Activated CD4-positive, alpha-beta T cell treated with anti-CD3 and anti-CD28 coated beads, Interleukin-2, amount 50 U/mL, for 48 hours (primary cell): Measurements from ENCODE around the gene PALM.
"Not testable (repeated sequence)": the region's sequence is repeated elsewhere in the genome, so short reads cannot be mapped to it uniquely, and the experiment has no call there.

Experiments used
- DNase-seq, 2 experiments: peaks; one replicate each; pipeline ENCODE4 v3.0.0-alpha.2; 2020

PALM gene

DNA sequence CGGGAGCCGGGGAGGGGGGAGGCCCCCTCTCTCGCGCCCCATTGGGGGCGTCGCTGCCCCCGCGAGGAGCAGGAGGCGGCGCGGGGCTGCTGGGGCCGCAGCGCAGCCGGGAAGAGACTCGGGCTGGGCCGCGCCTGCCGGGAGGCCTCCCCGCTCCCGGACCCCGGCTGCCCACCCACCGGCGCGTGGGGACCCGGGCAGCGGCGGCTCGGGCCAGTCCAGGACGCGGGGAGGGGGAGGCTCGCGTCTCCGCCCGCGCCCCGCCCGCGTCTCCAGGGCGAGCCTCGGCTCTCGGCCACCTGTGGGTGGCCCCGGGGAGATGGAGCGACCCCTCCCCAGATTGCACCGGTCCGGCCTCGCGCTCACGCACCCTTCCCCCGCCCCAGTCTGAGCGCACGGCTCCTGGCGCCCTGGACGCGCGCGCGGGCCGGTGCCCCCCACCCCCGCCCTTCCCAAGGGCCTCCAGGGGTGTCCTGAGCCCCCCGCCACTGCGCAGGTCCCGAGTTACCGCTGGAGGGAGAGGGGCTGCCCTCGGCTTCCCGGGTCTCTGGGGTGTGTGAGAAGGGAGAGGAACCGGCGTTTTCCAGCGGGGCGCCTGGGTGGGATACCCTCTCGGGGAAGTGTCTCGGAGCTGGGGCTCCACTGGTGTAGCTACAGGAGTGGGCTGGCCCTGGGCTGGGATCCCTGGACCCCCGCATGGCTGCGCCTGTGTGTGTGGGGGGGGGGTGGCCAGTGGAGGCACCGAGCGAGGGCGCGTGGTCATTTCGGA is 645 bp downstream of the PALM start:
- DNase-seq = no peak

DNA sequence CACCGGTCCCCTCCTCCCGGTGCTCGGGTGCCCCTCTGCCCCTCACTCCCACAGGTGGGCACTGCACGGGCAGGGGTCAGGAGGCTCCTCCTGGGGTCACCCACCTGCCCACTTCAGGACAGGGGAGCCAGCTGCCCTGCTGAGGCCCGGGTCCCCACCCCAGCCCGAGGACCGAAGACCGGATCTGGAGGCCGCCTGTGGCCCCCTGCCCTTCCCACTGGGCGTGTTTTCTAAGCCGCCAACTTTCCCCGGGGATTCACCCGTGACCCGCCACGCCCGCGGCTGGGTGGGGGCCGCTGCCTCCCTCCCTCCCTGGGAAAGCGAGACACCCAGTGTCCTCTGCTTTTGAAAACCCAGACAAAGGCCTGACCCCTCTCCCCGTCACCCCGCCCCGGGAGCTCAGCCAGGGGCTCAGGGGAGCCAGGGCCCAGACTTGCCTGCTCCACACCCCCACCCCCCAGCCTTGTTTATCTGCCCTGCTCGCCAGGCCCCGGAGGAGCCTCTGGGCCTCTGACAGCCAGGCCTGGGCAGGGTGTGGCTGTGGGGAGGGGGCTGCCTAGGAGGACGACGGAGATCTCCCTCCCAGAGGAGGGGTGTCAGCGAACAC is 1.3 kb downstream of the PALM start:
- no peak for DNase-seq

DNA sequence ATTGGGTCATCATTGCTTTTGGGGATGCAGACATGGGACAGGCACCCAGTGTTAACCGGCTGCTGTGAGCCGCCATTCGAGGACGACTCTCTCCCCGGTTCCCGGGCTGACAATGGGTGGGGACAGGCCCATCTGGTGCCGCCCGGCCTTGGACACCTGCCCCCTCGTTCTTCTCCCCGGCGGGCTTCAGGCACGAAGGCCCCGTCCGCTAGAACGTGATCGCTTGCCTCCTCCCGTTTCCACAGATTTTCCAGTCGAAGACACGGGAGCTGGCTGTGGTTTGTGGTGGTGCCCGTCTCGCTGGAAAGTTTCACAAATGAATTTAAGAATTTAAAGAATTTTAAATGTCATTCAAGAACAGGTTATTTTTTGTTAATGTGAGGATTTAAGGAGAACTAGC is 2.0 kb downstream of the PALM start:
- no peak for DNase-seq

DNA sequence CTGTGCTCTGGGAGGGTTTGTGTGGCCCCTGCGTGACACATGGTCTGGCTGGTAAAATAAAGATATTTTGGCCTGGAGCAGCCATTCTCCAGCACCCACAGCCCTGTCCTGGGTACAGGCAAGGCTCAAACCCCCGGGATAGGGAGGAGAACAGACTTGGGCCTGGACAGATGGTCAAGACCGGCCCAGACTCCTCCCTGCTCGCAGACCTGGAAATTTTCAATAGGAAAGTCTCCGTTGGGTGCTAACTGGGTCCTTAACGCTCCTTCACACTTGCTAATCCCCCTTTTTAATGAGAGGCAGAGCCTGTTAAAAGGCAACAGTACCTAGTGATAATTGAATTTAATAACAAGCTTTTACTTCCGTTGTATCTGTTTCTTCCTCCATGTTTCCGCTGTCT is 2.5 kb downstream of the PALM start:
- DNase-seq = no peak

DNA sequence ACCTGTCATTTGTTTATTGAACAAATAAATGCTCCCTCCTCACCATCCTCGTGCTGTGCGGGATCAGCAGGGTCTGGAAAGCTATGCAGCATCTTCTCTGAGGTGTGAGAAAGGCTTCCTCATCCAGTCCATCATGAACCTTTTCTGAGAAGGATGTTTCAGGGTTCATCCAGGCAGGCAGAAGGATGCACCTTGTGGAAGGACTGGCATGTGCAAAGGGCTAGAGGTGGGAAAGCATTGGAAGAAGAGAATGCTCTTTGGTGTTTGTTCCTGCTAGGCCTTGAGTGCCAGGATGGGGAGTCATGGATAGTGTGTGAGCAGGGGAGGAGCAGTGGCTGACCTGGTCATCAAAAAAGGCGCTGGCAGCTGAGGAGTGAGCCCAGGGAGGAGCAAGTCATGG is 6.6 kb downstream of the PALM start:
- DNase-seq = no peak

DNA sequence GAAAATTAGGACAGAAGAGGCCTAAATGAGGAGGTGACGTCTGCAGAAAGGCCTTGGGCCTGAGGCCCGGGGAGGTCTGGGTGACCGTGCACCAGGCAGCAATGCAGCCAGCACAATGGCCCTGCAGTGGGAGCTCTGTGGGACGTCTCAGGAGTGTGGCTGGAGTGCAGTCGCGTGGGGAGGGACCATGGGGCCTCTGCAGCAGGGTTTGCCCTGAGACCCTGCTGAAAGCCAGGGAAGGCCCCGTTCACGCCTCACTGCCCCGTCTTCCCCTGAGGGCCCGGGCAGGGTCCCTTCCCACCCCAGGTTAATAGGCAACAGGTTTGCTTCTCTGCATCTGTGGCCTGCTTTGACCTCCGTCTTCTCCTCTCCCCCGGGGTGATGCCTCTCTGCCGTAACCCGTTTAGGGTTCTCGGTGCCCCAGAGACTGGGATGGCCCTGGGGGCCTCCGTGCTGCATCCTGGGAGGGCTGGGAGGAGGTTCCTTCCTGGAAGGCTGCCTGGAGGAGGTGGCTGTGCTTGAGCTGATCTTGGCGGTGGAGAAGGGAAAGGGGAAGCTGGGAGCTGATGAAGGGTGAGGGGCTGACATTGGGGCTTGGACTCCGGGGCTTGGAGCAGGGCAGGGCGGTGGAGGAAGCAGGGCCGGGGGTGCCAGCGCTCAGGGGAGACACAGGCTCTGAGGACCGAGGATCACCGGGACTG is 9.7 kb downstream of the PALM start:
- DNase-seq = no peak

DNA sequence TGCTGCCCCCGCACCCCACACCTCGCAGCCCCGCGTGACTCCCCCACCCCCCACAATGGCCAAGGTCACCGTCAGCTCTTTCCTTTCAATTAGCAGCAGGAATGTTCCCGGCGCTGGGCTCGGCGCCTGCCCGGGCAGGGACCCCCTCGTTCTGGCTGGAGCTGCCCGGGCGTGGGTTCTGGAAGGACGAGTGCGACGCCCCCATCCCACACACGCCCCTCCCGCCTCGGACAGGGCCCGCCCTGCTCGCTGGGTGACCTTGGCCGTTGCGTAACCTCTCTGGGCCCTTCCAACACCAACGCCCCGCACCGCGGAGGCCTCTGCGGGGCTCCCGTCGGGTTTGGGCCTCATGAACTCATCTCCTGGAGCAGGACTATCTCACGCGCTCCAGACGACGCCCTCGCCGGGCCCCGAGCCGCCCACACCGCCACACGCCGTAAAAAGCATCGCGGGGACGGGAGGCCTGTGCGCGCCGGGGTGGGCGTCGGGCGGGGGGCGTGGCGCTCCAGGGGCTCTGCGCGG is 10.3 kb downstream of the PALM start:
- no peak for DNase-seq

DNA sequence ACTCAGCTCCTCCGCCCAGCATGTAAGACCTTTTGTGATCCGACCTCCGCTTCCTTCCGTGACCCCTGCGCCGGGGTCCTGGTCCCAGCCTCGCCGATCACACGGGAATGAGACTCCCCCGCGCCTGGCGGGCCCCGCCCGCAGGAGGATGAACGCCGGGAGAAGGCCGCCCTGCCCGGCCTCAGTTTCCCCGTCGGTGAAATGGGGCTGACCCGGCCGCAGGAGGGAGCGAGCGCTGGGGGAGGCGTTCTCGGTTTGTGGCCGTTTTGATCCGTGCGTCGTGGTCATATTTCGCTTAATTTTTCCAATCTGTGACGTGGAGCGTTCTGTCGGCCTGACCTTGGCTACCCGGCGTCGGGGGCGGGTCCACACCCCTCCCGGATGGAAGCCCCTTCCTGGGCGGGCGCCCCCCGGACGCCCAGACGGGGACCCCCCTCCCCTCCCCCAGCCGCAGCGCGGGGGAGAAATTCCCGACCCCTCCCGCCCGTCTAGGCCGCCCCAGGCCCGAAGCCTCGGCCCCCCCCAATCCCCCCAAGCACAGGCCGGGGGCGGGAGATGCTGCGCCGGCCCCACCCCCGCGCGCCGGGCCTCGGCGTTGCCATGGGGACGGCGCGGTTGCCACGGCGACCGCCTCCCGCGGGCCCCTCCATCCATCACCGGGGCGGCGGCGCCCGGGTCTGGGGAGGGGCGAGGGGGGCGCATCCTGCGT is 11.1 kb downstream of the PALM start:
- DNase-seq = no peak

DNA sequence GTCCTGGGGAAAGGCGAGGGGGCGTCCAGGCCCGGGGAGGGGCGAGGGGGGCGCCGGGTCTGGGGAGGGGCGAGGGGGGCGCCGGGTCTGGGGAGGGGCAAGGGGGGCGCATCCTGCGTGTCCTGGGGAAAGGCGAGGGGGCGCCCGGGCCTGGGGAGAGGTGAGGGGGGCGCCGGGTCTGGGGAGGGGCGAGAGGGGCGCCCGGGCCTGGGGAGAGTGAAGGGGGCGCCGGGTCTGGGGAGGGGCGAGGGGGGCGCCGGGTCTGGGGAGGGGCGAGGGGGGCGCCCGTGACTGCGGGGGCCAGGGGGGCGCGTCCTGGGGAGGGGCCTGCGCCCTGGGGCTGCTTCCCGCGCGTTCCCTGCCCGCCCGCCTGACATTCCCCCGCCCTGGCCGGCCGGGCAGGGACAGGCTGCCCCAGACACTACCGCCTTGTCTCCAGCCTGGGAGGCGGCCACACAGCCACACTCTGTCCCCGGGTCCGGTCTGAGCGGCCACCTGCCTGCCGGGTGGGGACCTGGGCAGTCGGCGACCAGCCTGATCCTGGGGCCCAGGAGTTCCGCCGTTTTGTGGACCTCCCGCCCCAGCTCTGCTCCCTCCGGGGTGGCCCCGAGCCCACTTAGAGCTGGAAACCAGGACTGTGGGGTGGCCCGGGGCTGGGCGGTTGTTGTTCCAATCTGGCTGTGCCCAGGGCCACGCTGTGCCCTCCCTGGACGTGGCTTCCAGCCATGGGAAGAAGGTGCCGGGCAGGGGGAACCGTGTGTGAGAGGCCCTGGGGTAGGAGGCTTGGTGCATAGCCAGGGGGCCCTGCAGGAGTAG is 11.8 kb downstream of the PALM start:
- DNase-seq = no peak

DNA sequence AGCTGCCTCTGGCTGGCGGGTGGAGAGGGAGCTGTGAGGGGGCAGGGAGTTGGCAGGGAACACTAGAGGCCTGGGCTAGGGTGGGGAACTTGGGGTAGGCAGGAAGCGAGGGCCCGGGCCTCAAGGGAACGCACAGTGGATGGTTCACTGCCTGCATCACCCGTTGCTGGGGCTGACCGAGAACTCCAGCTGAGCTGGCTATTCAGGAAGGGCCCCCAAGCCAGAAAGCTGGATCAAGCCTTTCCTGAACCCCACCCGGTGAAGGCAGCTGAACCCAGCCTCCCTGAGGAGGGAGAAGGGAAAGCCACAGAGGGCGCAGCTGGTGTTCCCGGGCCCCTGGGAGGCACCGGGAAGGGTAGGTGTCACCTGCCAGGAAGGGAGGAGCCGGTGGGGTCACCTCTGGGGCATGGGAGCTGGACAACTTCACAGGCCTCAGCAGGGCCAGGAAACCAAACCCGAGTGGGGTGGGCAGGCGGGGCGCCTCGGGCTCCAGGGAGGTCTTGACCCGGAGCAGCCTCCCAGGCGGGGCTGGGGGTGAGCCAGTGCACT is 13.9 kb downstream of the PALM start:
- no peak for DNase-seq

DNA sequence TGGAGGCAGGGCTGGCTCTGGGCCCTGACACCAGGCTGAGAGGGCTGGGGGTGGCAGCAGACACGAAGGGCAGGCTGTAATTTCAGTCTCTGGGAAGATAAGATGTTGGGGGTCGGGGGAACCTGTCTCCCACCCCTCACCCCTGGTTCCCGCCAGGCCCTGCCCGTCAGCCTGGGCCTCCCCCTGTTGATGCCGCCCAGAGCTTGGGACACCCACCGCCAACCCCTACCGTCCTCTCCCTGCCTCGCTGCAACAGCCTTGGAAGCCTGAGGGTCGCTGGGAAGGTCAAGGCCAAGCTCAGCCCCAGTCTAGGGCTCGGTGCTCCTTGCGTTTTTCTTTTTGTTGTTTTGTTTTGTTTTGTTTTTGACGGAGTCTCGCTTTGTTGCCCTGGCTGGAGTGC is 14.5 kb downstream of the PALM start:
- DNase-seq = no peak

DNA sequence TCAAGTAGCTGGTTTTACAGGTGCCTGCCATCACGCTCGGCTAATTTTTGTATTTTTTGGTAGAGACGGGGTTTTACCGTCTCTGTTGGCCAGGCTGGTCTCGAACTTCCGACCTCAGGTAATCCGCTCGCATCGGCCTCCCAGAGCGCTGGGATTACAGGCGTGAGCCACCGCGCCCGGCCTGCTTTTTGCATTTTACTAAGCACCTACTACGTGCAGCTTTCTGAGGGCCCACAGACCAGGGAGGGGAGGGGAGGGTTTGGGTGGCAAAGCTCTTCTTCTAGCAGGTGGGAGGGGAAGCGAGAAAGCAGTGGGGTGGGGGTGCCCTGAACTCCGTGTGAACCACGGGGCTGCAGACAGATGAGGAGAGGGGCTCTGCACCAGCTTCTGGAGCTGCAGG is 15.0 kb downstream of the PALM start:
- DNase-seq = no peak

DNA sequence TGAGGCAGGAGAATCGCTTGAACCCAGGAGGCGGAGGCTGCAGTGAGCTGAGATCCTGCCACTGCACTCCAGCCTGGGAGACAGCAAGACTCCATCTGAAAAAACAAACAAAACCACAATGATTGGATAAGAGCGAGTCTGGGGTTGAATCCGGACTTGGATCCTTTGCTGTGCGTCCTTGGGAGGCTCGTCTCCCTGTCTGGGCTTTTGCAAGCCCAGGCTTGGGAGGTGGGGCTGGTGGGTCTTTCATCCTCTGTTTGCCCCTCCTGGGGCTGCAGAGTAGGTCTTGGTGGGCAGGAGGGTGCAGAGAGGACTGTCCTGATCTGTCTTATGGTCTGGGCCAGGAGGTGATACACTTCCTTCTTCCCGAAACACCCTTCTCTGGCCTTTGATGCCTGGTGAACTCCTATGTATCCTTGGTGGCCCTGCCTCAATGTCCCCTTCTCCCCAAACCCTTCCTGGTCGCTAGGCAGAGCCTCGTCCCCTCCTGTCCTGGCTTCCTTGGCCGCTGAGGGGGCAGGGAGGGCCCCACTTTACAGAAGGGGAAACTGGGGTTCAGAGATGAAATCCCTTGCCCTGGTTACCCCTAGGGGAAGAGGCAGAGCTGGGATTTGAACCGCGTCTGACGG is 16.8 kb downstream of the PALM start:
- no peak for DNase-seq

DNA sequence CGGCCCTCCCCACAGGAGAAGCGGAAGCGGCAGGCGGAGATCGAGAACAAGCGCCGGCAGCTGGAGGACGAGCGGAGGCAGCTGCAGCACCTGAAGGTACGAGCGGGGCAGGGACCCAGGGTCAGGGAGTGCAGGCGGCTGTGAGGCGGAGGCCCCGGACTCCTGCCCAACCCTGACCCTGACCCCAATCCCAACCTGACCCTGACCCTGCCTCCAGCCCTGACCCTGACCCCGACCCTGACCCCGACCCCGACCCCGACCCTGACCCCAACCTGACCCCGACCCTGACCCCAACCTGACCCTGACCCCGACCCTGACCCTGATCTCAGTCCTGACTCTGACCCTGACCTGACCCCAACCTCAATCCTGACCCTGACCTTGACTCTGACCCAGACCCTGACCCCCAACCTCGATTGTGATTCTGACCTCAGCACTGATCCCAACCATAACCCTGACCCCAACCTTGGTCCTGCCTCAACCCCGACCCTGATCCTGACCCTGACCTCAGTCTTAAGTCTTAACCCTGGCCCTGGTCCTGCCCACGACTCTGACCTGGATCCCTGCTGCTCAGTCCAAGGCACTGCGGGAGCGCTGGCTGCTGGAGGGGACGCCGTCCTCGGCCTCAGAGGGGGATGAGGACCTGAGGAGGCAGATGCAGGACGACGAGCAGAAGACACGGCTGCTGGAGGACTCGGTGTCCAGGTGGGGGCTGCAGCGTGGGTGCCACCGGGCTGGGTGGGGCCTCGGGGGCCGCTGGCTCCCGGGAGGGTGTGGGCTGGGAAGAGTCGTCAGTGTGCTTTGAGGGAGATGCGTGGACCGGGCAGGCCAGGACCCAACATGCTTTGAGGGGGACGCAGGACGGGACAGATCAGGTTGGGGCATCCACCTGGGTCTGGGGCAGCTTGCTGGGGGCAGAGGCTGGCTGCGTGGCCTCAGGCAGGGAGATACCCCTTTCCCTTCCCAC is 18.5 kb downstream of the PALM start:
- DNase-seq = no peak

DNA sequence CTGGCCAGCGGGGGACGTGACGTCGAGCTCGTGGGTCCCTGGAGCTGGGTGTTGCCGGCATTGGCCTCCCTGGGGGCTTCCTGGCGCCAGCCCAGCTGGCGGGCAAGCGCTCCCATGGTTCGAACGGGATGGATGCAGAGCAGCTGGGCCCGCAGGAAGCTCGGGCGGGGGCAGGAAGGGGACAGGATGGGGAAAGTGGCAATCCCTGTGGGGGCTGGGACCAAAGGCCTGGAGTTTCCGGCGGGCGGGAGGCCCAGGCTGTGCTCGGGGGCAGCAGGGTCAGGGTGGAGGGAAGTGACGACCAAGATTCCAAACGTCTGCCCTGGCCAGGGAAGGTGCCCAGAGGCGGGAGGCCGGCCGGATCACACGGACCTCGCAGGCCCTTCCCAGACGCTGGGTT is 19.3 kb downstream of the PALM start:
- DNase-seq = no peak

DNA sequence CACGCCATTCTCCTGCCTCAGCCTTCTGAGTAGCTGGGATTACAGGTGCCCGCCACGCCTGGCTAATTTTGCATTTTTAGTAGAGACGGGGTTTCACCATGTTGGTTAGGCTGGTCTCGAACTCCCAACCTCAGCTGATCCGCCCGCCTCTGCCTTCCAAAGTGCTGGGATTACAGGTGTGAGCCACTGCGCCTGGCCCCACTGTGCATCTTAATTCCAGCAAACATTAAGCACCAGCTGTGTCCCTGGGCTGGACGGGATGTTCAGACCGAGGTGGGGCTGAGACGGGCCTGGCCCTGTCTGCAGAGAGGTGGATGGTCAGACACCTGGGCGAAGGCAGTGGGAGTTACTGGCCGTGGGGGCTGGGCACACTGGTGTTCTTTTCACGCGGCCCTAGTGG is 20.8 kb downstream of the PALM start:
- DNase-seq = not testable (repeated sequence)

DNA sequence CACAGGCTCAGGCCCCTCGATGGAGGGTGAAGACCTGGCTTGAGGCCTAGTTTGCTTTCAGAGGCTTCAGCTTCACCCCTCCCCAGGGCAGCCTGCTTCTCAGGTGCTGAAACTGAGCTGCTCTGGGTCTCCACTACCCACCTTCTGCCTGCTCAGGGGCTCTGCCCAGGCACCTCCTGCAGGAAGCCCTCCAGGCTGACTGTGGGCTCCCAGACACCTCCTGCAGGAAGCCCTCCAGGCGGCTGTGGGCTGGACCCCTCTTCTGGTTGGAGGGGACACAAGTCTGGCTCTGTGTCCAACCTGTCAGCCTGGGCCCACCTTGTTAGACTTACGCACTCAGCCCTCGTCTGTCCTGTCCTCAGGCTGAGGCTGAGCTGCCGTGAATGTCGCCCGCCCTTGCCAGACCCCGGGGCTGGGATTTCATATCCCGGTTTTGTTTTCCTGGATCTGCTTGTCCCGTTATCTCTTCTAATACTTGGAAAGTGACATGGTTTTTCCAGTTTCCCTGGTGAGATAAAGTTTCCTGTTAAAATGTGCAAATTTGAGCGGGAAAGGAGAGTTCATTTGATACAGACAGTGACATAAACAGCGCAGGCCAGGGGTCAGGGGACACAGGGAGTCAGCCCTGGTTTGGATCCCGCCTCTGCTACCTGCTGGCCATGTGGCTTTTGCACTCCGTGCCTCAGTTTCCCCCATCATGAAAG is 21.4 kb downstream of the PALM start:
- DNase-seq = no peak

DNA sequence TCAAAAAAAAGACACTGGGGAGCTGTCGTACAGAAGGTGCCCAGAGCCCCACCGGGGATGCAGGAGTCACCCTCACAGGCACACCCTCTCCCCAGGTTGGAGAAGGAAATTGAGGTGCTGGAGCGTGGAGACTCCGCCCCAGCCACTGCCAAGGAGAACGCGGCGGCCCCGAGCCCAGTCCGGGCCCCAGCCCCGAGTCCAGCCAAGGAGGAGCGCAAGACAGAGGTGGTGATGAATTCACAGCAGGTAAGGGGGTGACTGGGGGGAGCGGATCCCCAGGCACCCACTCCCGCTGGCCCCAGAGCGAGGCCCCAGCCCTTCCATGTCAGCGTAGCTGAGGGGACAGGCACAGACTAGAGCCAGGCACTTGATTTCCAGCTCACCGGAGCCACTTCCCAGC is 22.3 kb downstream of the PALM start:
- DNase-seq = no peak

DNA sequence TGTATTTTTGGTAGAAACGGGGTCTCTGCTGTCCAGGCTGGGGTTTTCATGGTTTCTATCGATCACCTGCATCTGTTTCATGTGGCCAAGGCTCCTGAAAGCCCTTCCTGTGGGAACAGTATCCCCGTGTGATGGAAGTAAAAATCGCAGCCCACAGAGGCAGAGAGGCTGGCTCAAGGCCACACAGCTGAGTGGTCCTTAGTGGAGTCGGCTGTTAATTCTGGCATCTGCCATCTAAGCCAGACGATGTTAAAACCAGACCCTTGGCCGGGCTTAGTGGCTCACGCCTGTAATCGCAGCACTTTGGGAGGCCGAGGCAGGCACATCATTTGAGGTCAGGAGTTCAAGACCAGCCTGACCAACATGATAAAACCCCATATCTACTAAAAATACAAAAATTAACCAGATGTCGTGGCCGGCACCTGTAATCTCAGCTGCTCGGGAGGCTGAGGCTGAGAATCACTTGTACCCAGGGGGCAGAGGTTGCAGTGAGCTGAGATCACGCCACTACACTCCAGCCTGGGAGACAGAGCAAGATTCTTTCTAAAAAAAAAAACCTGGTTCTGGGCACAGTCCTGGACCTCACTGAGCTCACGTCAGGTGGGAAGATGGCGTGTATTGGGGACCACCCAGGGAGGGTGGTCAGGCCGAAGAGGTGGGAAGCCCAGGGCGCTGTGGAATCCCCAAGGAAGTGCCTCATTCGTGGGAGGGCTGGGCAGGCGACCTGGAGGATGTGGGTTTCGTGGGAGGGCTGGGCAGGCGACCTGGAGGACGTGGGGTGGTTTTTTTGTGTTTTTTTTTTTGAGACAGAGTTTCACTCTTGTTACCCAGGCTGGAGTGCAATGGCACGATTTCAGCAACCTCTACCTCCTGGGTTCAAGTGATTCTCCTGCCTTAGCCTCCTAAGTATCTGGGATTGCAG is 23.7 kb downstream of the PALM start:
- no peak for DNase-seq
